DOHH2 (cell line): ENCODE results near the gene TICAM2.

Experiments
- H3F3A ChIP-seq: fragments of 200-600 bp; sonication (generic), shearing (Covaris generic); 2 replicates; pipeline ENCODE4 v1.6.0; 2016; ENCODE audit warnings: antibody characterized with exemption, mild to moderate bottlenecking; ENCODE audit not compliant: control insufficient read depth, insufficient read depth
- H3K27ac ChIP-seq: fragments of 200-600 bp; sonication (generic); 2 replicates; pipeline ENCODE4 v1.5.1; 2014; ENCODE audit warnings: low read depth, mild to moderate bottlenecking, low read length, moderate library complexity
- H3K27me3 ChIP-seq: fragments of 200-600 bp; sonication (generic); 2 replicates; pipeline ENCODE4 v1.6.1; 2014; ENCODE audit warnings: mild to moderate bottlenecking, low read length, mixed read lengths; ENCODE audit not compliant: control insufficient read depth
- H3K36me3 ChIP-seq: fragments of 200-600 bp; sonication (generic); 2 replicates; pipeline ENCODE4 v1.6.1; 2014; ENCODE audit warnings: mild to moderate bottlenecking, low read length, moderate library complexity, mixed read lengths; ENCODE audit not compliant: control insufficient read depth
- H3K4me1 ChIP-seq: fragments of 200-600 bp; sonication (generic); 2 replicates; pipeline ENCODE4 v1.6.1; 2014; ENCODE audit warnings: mild to moderate bottlenecking, low read length, mixed read lengths; ENCODE audit not compliant: control insufficient read depth
- H3K4me2 ChIP-seq: fragments of 200-600 bp; sonication (generic); 2 replicates; pipeline ENCODE4 v1.6.0; 2014; ENCODE audit warnings: mild to moderate bottlenecking, low read length, moderate library complexity
- H3K4me3 ChIP-seq: fragments of 200-600 bp; sonication (generic); 2 replicates; pipeline ENCODE4 v1.5.1; 2014; ENCODE audit warnings: mild to moderate bottlenecking, low read length, mixed read lengths
- H3K79me2 ChIP-seq: fragments of 200-600 bp; sonication (generic); 2 replicates; pipeline ENCODE4 v1.6.1; 2014; ENCODE audit warnings: mild to moderate bottlenecking, low read length, mixed read lengths; ENCODE audit not compliant: control insufficient read depth
- H3K9me2 ChIP-seq: fragments of 200-600 bp; sonication (generic); replicated peaks from 2 replicates; pipeline ENCODE4 v1.6.1; 2014; ENCODE audit warnings: mild to moderate bottlenecking, low read length, mixed read lengths; ENCODE audit not compliant: control insufficient read depth
- H3K9me3 ChIP-seq: fragments of 200-600 bp; sonication (generic); 2 replicates; pipeline ENCODE4 v1.6.1; 2014; ENCODE audit warnings: antibody characterized with exemption, low read length, mixed read lengths; ENCODE audit not compliant: control insufficient read depth, insufficient read depth
- H4K20me1 ChIP-seq: fragments of 200-600 bp; sonication (generic); 2 replicates; pipeline ENCODE4 v1.6.0; 2014; ENCODE audit warnings: low read depth, mild to moderate bottlenecking, antibody characterized with exemption, low read length, moderate library complexity; ENCODE audit not compliant: control insufficient read depth, insufficient read depth
- CTCF ChIP-seq: fragments of 200-600 bp; sonication (generic); IDR thresholded peaks from one replicate; pipeline ENCODE4 v1.5.1; 2014; ENCODE audit warnings: antibody characterized with exemption, mild to moderate bottlenecking, low read depth, low read length; ENCODE audit not compliant: poor library complexity, severe bottlenecking
- EZH2phosphoT487 ChIP-seq: fragments of 200-600 bp; sonication (generic); IDR thresholded peaks from 2 replicates; pipeline ENCODE4 v1.6.1; 2017; ENCODE audit warnings: borderline replicate concordance, mild to moderate bottlenecking, antibody characterized with exemption, low read length, moderate library complexity, mixed read lengths

The TICAM2 gene

DNA sequence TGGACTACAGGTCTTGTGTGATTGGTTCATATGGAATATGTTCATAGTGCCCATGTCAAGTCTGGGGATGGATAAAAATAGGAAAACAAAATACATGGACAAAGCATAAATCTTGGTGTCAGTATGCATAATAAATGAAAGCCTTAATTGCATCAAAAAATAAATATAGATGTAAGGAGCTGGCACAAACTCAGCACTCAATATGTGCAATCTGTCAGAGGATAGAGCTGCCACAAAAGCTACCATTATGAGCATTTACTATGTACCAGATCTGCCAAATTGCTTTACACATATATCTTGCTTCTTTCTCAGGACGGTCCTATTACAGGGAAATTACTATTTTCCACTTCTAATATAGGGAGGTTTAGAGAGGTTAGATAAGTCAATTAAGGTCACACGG, 41.8 kb upstream of the TICAM2 start:
- H3K27me3 ChIP-seq, result no peaks in the 10 kb centered on the region
- H4K20me1 ChIP-seq, result no peaks in the 10 kb centered on the region
- H3K4me1 ChIP-seq, result no peaks in the 10 kb centered on the region
- no peaks in the 10 kb centered on the region for H3K79me2 ChIP-seq
- TF ChIP-seq CTCF (no peak), EZH2phosphoT487 (no peak)
- H3K4me2 ChIP-seq, result no peak overlapping the region
- H3K9me2 ChIP-seq, result no peaks in the 10 kb centered on the region
- H3K4me3 ChIP-seq, result no peak overlapping the region
- no peaks in the 10 kb centered on the region for H3K36me3 ChIP-seq
- no peak overlapping the region for H3K27ac ChIP-seq
- no peaks in the 10 kb centered on the region for H3K9me3 ChIP-seq
- H3F3A ChIP-seq, result no peaks in the 10 kb centered on the region

DNA sequence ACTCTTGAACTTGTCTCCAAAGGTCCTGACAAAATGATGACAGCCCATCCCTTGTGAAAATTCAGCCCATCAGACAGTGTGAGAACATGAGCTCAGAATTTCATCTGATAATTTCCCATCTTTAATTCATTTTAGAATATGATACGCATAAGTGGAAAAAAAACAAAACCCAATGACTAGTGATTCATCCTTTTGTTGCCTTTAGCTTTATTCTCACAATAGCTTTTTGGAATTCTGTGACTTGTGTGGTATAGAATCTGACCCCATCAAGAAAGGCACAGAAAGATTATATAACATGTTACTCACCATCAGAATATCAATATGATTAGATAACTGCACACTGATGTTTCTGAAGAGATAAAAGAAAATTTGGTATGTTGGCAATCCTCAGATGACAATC, 39.7 kb upstream of the TICAM2 start:
- Histone ChIP-seq H3K27ac (no peak overlapping the region), H3K4me1 (no peaks in the 10 kb centered on the region), H3K9me3 (no peaks in the 10 kb centered on the region), H3K36me3 (no peaks in the 10 kb centered on the region), H3K9me2 (no peaks in the 10 kb centered on the region), H3K79me2 (no peaks in the 10 kb centered on the region), H3F3A (no peaks in the 10 kb centered on the region), H3K27me3 (no peaks in the 10 kb centered on the region), H3K4me3 (no peak overlapping the region), H4K20me1 (no peaks in the 10 kb centered on the region), H3K4me2 (no peak overlapping the region)
- no peak for TF ChIP-seq EZH2phosphoT487
- TF ChIP-seq CTCF, result no peak

GRCh38 chr5:115640274-115640673, 38.0 kb upstream of the TICAM2 start:
- Histone ChIP-seq H3K9me2 (no peaks in the 10 kb centered on the region), H3K27me3 (no peaks in the 10 kb centered on the region), H3K4me2 (no peak overlapping the region), H3F3A (no peaks in the 10 kb centered on the region), H3K79me2 (no peaks in the 10 kb centered on the region), H3K9me3 (no peaks in the 10 kb centered on the region), H3K4me3 (no peak overlapping the region), H3K4me1 (peaks cover 7% of the 10 kb centered on the region), H4K20me1 (no peaks in the 10 kb centered on the region), H3K36me3 (no peaks in the 10 kb centered on the region), H3K27ac (no peak overlapping the region)
- TF ChIP-seq CTCF (no peak), EZH2phosphoT487 (no peak)

- no peak for TF ChIP-seq EZH2phosphoT487
- TF ChIP-seq CTCF, result no peak
- Histone ChIP-seq H3K27me3 (no peaks in the 10 kb centered on the region), H3K9me2 (no peaks in the 10 kb centered on the region), H4K20me1 (no peaks in the 10 kb centered on the region), H3K4me1 (peaks cover 11% of the 10 kb centered on the region), H3K4me3 (no peak overlapping the region), H3K4me2 (no peak overlapping the region), H3K27ac (no peak overlapping the region), H3F3A (no peaks in the 10 kb centered on the region), H3K79me2 (no peaks in the 10 kb centered on the region), H3K36me3 (no peaks in the 10 kb centered on the region), H3K9me3 (no peaks in the 10 kb centered on the region)
Observed at GRCh38 chr5:115639377-115639776, 37.1 kb upstream of the TICAM2 start.
